ENCODE data around the gene DNPEP. TPM values are rescaled to one million over a fixed set of nuclear protein-coding genes. Genes with fewer than 3 reads are reported as not detected.

The DNPEP gene
- total and polyA plus RNA-seq, 2 of the 8 experiments (the other 6 are each of a cell fraction or from before 2014, with no cell fraction given): 59.8 to 109 TPM

GRCh38 chr2:219434718-219435525, 47.2 kb upstream of the DNPEP start, which contains the start of gene SPEG:
Gene SPEG (plus strand): TSS chr2:219434843. CDS start chr2:219434978, 135 bp downstream.
- Histone ChIP-seq H3K4ac (replicated peaks; ENCODE audit: insufficient read length, low read depth, low read length) (peak within 1 kb of the TSS; percentile 0), H4K91ac (replicated peaks; ENCODE audit: insufficient read length, low read length) (peak within 1 kb of the TSS; percentile 98), H3K23me2 (ENCODE audit: low read depth, low read length) (peaks cover 6% of the 10 kb centered on the region; the same call in 1 of the 2 replicates), H3K9me3 (ENCODE audit: insufficient read depth in 2 of 2, low read depth in 1 of 2, low read length in 1 of 2) (no peaks in the 10 kb centered on the region), H3K23ac (ENCODE audit: insufficient read length) (no peak within 1 kb of the TSS), H3K4me2 (ENCODE audit: insufficient read depth in 1 of 2, low read depth in 2 of 2, low read length in 2 of 2) (peak within 1 kb of the TSS; percentile 90 to 94), H2BK20ac (ENCODE audit: low read length) (peak within 1 kb of the TSS; percentile 66; the same call in 1 of the 2 replicates), H3K56ac (replicated peaks; ENCODE audit: insufficient read length, low read depth, low read length) (no peak within 1 kb of the TSS), H3K79me1 (ENCODE audit: low read depth, low read length) (no peaks in the 10 kb centered on the region), H4K20me1 (replicated peaks in 1 of 2; ENCODE audit: control insufficient read depth in 1 of 2, insufficient read depth in 2 of 2, low read length in 2 of 2) (no peaks in the 10 kb centered on the region), H3K4me1 (replicated peaks in 1 of 4; ENCODE audit: control insufficient read depth in 3 of 4, insufficient read depth in 4 of 4, low read length in 3 of 4) (peaks cover 0 to 13% (median 7%) of the 10 kb centered on the region in 4 experiments; a peak in 5 of 7 replicates), H2AFZ (ENCODE audit: low read length) (peak within 1 kb of the TSS; percentile 64; the same call in 1 of the 2 replicates), H2BK120ac (replicated peaks; ENCODE audit: low read depth, low read length) (no peak within 1 kb of the TSS), H2BK15ac (ENCODE audit: low read length) (peak within 1 kb of the TSS; percentile 99; the same call in 1 of the 2 replicates), H2BK12ac (ENCODE audit: low read depth, low read length) (peak within 1 kb of the TSS; percentile 51; the same call in 1 of the 2 replicates), H3K79me2 (ENCODE audit: control insufficient read depth in 1 of 2, insufficient read depth in 2 of 2, low read length in 2 of 2) (no peaks in the 10 kb centered on the region), H4K8ac (ENCODE audit: extremely low read depth, insufficient read depth, low read length) (peak within 1 kb of the TSS; percentile 85), H3K27ac (ENCODE audit: low read depth, low read length) (no peak within 1 kb of the TSS), H2AK5ac (ENCODE audit: low read depth, low read length) (peak within 1 kb of the TSS; percentile 71; the same call in 1 of the 2 replicates), H2BK5ac (ENCODE audit: low read depth, low read length) (peak within 1 kb of the TSS; percentile 1; the same call in 1 of the 2 replicates), H3K14ac (ENCODE audit: insufficient read length) (no peak within 1 kb of the TSS), H3K36me3 (ENCODE audit: control insufficient read depth in 2 of 4, insufficient read depth in 4 of 4, low read length in 3 of 4) (no peaks in the 10 kb centered on the region), H3K27me3 (replicated peaks in 1 of 4; ENCODE audit: control insufficient read depth in 3 of 4, extremely low read depth in 1 of 4, insufficient read depth in 3 of 4, low read length in 3 of 4) (peaks cover 0 to 15% (median 12%) of the 10 kb centered on the region in 4 experiments; a peak in 6 of 7 replicates), H3K9ac (replicated peaks in 1 of 4; ENCODE audit: extremely low read depth in 1 of 4, low read depth in 3 of 4, low read length in 3 of 4) (peak within 1 kb of the TSS in 2 of 4 experiments; percentile 41; a peak in 3 of 7 replicates), H3K4me3 (ENCODE audit: extremely low read depth in 1 of 4, insufficient read depth in 2 of 4, low read depth in 3 of 4, low read length in 4 of 4) (peak within 1 kb of the TSS; percentile 24 to 57 (median 36)), H4K5ac (ENCODE audit: insufficient read length, low read depth, low read length) (peak within 1 kb of the TSS; percentile 63), H3K18ac (ENCODE audit: extremely low read depth, low read length) (peak within 1 kb of the TSS; percentile 85)
- ChIA-PET CTCF (ENCODE audit: partially characterized antibody) (interaction anchor here (0.7 to 113.1 kb wide), 8 partner anchors 23 to 140 kb away, joined by 3 to 7248 read pairs (median 12); partner anchors contain the start of genes ASIC4, CHPF, DES and DNPEP), POLR2A (ENCODE audit: partially characterized antibody) (interaction anchor here (1.0 to 5.3 kb wide), 10 partner anchors 14 to 95 kb away, joined by 3 to 30 read pairs (median 4); partner anchors contain the start of gene DES)
- no peak for FAIRE-seq
- 13% methylated on average over 44 of the region's 77 CpGs; no CpG with 5 or more reads in 1 of the 2 experiments for WGBS, 2 experiments (ENCODE audit: extremely low coverage in 1 of 2, insufficient coverage in 1 of 2, insufficient read length in 1 of 2, insufficient replicate concordance in 2 of 2, low coverage in 1 of 2, low lambda C conversion rate in 2 of 2, missing lambda C conversion rate in 1 of 2)
- DNase-seq (ENCODE audit: low read depth in 1 of 2, low spot score in 2 of 2): no peak
- TF ChIP-seq EZH2 (IDR thresholded peaks at IDR 0.05; ENCODE audit: low read depth, low read length, severe bottlenecking): peak; percentile 47
- TF ChIP-seq BCL11A (IDR thresholded peaks at IDR 0.05; ENCODE audit: low read depth in 2 of 2, low read length in 2 of 2): no peak
- TF ChIP-seq JUND (IDR thresholded peaks at IDR 0.05; ENCODE audit: low read length): no peak
- TF ChIP-seq NANOG (IDR thresholded peaks at IDR 0.05; ENCODE audit: insufficient read depth, low read depth, low read length, poor library complexity, severe bottlenecking): no peak
- TF ChIP-seq, protein P1, sequence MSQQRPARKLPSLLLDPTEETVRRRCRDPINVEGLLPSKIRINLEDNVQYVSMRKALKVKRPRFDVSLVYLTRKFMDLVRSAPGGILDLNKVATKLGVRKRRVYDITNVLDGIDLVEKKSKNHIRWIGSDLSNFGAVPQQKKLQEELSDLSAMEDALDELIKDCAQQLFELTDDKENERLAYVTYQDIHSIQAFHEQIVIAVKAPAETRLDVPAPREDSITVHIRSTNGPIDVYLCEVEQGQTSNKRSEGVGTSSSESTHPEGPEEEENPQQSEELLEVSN (IDR thresholded peaks at IDR 0.05): peak; percentile 61
- no peak for TF ChIP-seq RFX5 (IDR thresholded peaks at IDR 0.05; ENCODE audit: borderline replicate concordance, low read depth, low read length)
- no peak for TF ChIP-seq TCF12 (IDR thresholded peaks at IDR 0.05; ENCODE audit: low read depth, low read length)
- peak; percentile 20; the same call in 1 of the 2 replicates for TF ChIP-seq TBP (IDR thresholded peaks at IDR 0.05; ENCODE audit: low read depth, low read length)
- TF ChIP-seq ASH2L (IDR thresholded peaks at IDR 0.05; ENCODE audit: low read length): no peak
- no peak for TF ChIP-seq CTBP2 (IDR thresholded peaks at IDR 0.05; ENCODE audit: borderline replicate concordance, insufficient read depth, insufficient read length, low read length)

Data from H1 (cell line).